T follicular helper cell (primary cell): ENCODE measurements around the gene PRKG1.

Source experiments
- DNase-seq: peaks from one replicate; pipeline ENCODE4 v3.0.0-alpha.2; 2020; ENCODE audit warnings: low read depth

The PRKG1 gene

GRCh38 chr10:51806079-51806835, 732.0 kb downstream of the PRKG1 start:
- DNase-seq = no peak

GRCh38 chr10:51808187-51808586, 733.9 kb downstream of the PRKG1 start:
- DNase-seq = no peak

- no peak for DNase-seq
These were observed 741.4 kb downstream of the PRKG1 start for GRCh38 chr10:51815723-51816122.

GRCh38 chr10:51821045-51821444, 746.8 kb downstream of the PRKG1 start:
- DNase-seq = no peak

- no peak for DNase-seq
These were observed 747.5 kb downstream of the PRKG1 start for GRCh38 chr10:51821745-51822144.

- DNase-seq = no peak
These were observed 758.5 kb downstream of the PRKG1 start for GRCh38 chr10:51832652-51833383.

GRCh38 chr10:51834548-51834947, 760.3 kb downstream of the PRKG1 start:
- no peak for DNase-seq

GRCh38 chr10:51838471-51838870, 764.2 kb downstream of the PRKG1 start:
- DNase-seq = no peak

- no peak for DNase-seq
These were observed 769.7 kb downstream of the PRKG1 start for GRCh38 chr10:51843966-51844365.

GRCh38 chr10:51846856-51847506, 772.7 kb downstream of the PRKG1 start:
- no peak for DNase-seq

GRCh38 chr10:51852297-51852696, 778.0 kb downstream of the PRKG1 start:
- DNase-seq = no peak

GRCh38 chr10:51857305-51857704, 783.0 kb downstream of the PRKG1 start:
- no peak for DNase-seq

GRCh38 chr10:51860257-51860656, 786.0 kb downstream of the PRKG1 start:
- no peak for DNase-seq

GRCh38 chr10:51861051-51861450, 786.8 kb downstream of the PRKG1 start:
- DNase-seq = no peak

- no peak for DNase-seq
These were observed 787.4 kb downstream of the PRKG1 start for GRCh38 chr10:51861731-51862130.

GRCh38 chr10:51862149-51862548, 787.9 kb downstream of the PRKG1 start:
- DNase-seq = no peak

GRCh38 chr10:51867956-51868355, 793.7 kb downstream of the PRKG1 start:
- DNase-seq = no peak

GRCh38 chr10:51874131-51874530, 799.8 kb downstream of the PRKG1 start:
- DNase-seq = no peak

GRCh38 chr10:51875610-51876009, 801.3 kb downstream of the PRKG1 start:
- DNase-seq = no peak

- DNase-seq = no peak
These were observed 802.2 kb downstream of the PRKG1 start for GRCh38 chr10:51876503-51876902.

- no peak for DNase-seq
These were observed 802.7 kb downstream of the PRKG1 start for GRCh38 chr10:51876979-51877378.

- no peak for DNase-seq
These were observed 803.3 kb downstream of the PRKG1 start for GRCh38 chr10:51877636-51878035.

GRCh38 chr10:51878695-51879094, 804.4 kb downstream of the PRKG1 start:
- no peak for DNase-seq
